HG03521 (cell line): ENCODE data around the gene DCTN5.
"Not testable (repeated sequence)": the region's sequence is repeated elsewhere in the genome, so short reads cannot be mapped to it uniquely, and the experiment has no call there.

Experiments used
- ATAC-seq: cut with Tn5 transposase; IDR thresholded peaks from one replicate; pipeline ENCODE4 v1.9.1; 2021; ENCODE audit warnings: mild to moderate bottlenecking, moderate library complexity; ENCODE audit not compliant: unreplicated experiment

The DCTN5 gene

GRCh38 chr16:23691483-23692189 is 50.4 kb downstream of the DCTN5 start:
- no peak for ATAC-seq

GRCh38 chr16:23692190-23692837 is 51.0 kb downstream of the DCTN5 start:
- no peak for ATAC-seq

GRCh38 chr16:23694265-23694643 is 53.0 kb downstream of the DCTN5 start:
- ATAC-seq: no peak

- ATAC-seq: no peak
Observed at GRCh38 chr16:23694644-23695373, 53.5 kb downstream of the DCTN5 start.

GRCh38 chr16:23695756-23696155 is 54.5 kb downstream of the DCTN5 start:
- no peak for ATAC-seq

GRCh38 chr16:23699100-23699499 is 57.8 kb downstream of the DCTN5 start:
- ATAC-seq: no peak

- no peak for ATAC-seq
Observed at GRCh38 chr16:23700093-23700492, 58.8 kb downstream of the DCTN5 start.

- ATAC-seq: no peak
Observed at GRCh38 chr16:23700509-23700908, 59.2 kb downstream of the DCTN5 start.

GRCh38 chr16:23701045-23701444 is 59.8 kb downstream of the DCTN5 start:
- ATAC-seq: no peak

- no peak for ATAC-seq
Observed at GRCh38 chr16:23702951-23703350, 61.7 kb downstream of the DCTN5 start.

GRCh38 chr16:23704772-23705516 is 63.7 kb downstream of the DCTN5 start:
- no peak for ATAC-seq

GRCh38 chr16:23705517-23705902 is 64.2 kb downstream of the DCTN5 start:
- no peak for ATAC-seq

GRCh38 chr16:23706439-23706838 is 65.2 kb downstream of the DCTN5 start:
- ATAC-seq: no peak

- ATAC-seq: no peak
Observed at GRCh38 chr16:23709536-23709935, 68.3 kb downstream of the DCTN5 start.

- ATAC-seq: no peak
Observed at GRCh38 chr16:23710008-23710407, 68.7 kb downstream of the DCTN5 start.

GRCh38 chr16:23710504-23710903 is 69.2 kb downstream of the DCTN5 start:
- ATAC-seq: no peak

GRCh38 chr16:23711785-23712184 is 70.5 kb downstream of the DCTN5 start:
- no peak for ATAC-seq

- no peak for ATAC-seq
Observed at GRCh38 chr16:23712976-23713375, 71.7 kb downstream of the DCTN5 start, which contains the start of gene ERN2. Gene ERN2 (minus strand): TSS chr16:23713222. CDS start chr16:23713187, 35 bp downstream.

- no peak for ATAC-seq
Observed at GRCh38 chr16:23716484-23716883, 75.2 kb downstream of the DCTN5 start.

- ATAC-seq: not testable (repeated sequence)
Observed at GRCh38 chr16:23722613-23723240, 81.5 kb downstream of the DCTN5 start.
